Mononuclear cell (primary cell): ENCODE data around the gene PCYT1A. TPM values are rescaled to one million over a fixed set of nuclear protein-coding genes. Genes with fewer than 3 reads are reported as not detected.
"Not testable (repeated sequence)": the region's sequence is repeated elsewhere in the genome, so short reads cannot be mapped to it uniquely, and the experiment has no call there.

Source experiments
- H3K27me3 ChIP-seq: 2 replicates; pipeline ENCODE4 v1.6.0; 2011; ENCODE audit warnings: low read length, control low read depth; ENCODE audit not compliant: insufficient read depth
- H3K4me1 ChIP-seq: 2 replicates; pipeline ENCODE4 v1.5.1; 2011; ENCODE audit warnings: mild to moderate bottlenecking, low read length, control low read depth; ENCODE audit not compliant: insufficient read depth
- H3K4me3 ChIP-seq: 2 replicates; pipeline ENCODE4 v1.5.1; 2011; ENCODE audit warnings: mild to moderate bottlenecking, low read length, moderate library complexity
- H3K9me3 ChIP-seq: 2 replicates; pipeline ENCODE4 v1.5.1; 2011; ENCODE audit warnings: low read depth, mild to moderate bottlenecking, control low read depth, low read length
- total RNA-seq: library from RNA; depleted of rRNA; stranded (reverse); fragments of >200 nt; gene quantifications from one replicate; pipeline ENCODE4 v1.2.3, GENCODE V29; 2012

PCYT1A gene
- total RNA-seq, 1 donor, result 73.5 TPM

DNA sequence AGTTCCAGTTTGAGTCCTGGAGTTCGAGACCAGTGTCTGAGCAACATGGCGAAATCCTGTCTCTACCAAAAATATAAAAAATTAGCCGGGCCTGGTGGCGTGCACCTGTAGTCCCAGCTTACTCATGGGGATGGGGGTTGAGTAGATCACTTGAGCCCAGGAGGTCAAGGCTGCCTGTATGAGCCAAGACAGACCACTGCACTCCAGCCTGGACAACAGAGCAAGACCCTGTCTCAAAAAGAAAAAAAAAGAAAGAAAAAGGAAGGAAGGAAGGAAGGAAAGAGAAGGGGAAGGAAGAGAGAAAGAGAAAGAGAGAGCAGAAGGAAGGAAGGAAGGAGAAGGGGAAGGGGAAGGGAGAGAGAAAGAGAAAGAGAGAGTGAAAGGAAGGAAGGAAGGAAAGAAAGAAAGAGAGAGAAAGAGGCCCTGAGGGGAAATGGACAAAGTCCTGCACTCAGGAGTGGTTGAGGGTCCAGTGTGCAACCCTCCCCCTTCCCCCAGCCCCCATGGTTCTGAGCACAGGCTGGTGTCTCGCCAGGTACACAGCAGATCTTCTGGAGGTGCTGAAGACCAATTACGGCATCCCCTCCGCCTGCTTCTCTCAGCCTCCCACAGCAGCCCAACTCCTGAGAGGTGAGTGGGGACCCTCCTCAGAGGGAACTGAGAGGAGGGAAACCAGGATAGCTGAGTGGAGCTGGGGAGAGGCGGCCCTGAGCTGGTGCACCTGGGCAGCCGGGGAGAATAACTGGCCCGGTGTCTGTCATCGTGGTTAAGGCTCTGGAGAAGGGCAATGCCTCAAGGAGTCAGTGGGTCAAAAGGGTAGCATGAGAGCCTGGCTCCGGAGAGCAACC, 70.0 kb downstream of the PCYT1A start:
- Histone ChIP-seq H3K4me1 (peaks cover 34% of the 10 kb centered on the region), H3K27me3 (no peaks in the 10 kb centered on the region)

DNA sequence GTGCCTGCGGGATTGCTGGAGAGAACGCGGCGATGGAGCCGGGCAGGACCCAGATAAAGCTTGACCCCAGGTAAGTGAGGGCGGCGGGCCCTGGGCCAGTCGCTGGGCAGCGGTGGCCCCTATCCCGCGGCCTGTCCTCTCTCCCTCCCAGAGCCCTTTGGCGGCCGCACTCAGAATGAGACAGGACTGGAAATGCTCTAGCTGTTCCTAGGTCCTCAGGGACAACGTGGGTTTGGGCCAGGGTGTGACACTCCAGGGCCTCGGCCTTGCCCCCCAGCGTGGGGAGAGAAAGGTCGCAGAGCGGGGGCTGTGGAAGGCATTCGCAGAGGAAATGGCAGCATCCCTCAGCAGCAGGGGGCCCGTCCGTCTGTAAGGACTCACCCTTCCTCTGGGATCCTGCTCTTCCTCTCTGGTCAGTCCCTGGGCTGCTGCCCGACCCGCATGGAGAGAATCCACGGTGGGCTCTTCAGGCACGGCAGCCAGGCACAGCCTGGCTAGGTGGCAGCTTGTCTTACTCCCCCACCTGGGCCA, 70.8 kb downstream of the PCYT1A start:
- Histone ChIP-seq H3K4me3 (no peak overlapping the region), H3K4me1 (peaks cover 34% of the 10 kb centered on the region), H3K9me3 (no peaks in the 10 kb centered on the region), H3K27me3 (no peaks in the 10 kb centered on the region)

More for the DNA sequence above, 70.0 kb downstream of the PCYT1A start:
- no peak overlapping the region for H3K4me3 ChIP-seq
- no peaks in the 10 kb centered on the region for H3K9me3 ChIP-seq

DNA sequence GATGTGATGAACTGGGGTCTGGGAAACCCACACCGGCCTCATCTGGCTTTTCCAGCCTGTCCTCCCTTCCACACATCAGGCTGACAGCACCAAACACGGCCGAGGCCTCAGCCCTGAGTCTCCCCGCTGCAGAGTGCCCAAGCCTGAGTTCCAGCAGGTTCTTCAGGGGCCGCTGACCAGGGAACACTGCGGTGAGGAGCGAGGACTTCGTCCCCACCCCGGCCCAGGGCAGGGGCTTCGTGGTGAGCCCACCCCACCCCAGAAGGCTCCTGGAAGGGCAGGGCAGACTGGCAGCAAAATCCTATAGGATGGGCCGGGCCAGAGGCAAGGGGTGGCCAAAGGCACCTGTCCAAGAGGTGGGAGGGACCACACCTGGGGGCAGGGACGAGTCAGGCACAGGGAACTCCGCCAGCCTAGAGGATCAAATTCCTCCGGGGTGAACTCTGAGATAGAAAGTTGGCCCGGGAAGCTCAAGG, 71.4 kb downstream of the PCYT1A start, which contains the start of gene SLC51A:
Gene SLC51A (plus strand): TSS at position 446 of the 476 bp plus-strand sequence. CDS start 179 bp downstream, outside the sequence.
- H3K4me3 ChIP-seq, result no peak within 1 kb of the TSS
- no peaks in the 10 kb centered on the region for H3K27me3 ChIP-seq
- H3K9me3 ChIP-seq, result no peaks in the 10 kb centered on the region
- peaks cover 31% of the 10 kb centered on the region for H3K4me1 ChIP-seq

DNA sequence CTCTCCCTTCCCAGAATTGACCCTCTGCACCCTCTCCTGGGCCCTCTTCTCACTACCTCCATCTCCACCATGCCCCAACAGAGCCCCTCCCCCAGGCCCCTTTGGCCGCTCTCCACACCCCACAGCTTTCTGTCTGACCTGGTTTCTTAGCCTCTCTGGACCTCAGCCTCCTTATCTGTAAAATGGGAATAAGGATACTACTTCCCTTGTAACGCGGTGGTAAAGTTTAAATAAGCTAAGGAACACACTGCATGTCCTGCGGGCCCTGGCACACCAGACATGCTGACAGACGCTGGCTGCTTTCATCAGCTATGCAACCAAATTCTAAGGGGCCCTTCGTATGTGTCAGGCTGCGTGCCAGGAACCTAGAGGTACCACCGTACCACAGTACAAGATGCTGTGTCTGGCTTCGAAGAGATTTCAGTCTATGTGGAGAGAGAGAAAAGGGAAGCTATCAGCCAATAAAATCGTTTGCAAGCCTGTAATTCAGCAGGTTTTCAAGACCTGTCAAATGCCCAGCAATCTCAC, 72.0 kb downstream of the PCYT1A start:
- Histone ChIP-seq H3K4me1 (peaks cover 27% of the 10 kb centered on the region), H3K27me3 (no peaks in the 10 kb centered on the region), H3K9me3 (no peaks in the 10 kb centered on the region), H3K4me3 (no peak overlapping the region)

DNA sequence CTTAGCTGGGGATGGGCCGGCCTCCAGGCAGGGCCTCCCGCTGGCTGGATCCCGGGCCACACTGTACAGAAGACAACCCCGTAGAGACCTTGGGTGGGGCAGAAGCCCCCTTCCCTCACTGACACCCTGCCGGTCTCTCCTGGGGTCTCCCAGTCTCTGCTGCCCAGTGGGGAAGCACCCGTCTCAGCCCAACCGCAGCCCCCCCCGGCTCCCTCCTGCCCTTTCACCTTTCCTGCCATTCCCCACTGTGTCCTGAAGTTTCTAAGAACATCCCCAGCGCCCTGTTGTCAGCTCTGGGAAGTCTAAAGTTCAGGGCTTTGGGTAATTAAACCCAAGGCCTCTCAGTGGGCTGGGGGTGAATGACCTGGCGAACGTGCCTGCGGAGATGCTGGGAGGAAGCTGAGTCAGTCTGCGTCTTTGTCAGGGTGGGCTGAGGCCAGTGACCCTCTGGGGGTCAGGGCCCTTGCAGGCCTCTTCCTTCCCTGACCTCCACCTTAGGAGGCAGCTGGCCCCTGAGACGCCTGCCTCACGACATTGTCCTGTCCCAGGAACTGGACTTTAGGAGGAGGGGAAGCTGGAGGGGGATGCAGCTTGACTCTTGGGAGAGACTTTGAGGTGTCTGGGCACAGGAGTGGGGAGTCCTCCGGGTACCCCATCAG, 72.6 kb downstream of the PCYT1A start:
- no peaks in the 10 kb centered on the region for H3K27me3 ChIP-seq

DNA sequence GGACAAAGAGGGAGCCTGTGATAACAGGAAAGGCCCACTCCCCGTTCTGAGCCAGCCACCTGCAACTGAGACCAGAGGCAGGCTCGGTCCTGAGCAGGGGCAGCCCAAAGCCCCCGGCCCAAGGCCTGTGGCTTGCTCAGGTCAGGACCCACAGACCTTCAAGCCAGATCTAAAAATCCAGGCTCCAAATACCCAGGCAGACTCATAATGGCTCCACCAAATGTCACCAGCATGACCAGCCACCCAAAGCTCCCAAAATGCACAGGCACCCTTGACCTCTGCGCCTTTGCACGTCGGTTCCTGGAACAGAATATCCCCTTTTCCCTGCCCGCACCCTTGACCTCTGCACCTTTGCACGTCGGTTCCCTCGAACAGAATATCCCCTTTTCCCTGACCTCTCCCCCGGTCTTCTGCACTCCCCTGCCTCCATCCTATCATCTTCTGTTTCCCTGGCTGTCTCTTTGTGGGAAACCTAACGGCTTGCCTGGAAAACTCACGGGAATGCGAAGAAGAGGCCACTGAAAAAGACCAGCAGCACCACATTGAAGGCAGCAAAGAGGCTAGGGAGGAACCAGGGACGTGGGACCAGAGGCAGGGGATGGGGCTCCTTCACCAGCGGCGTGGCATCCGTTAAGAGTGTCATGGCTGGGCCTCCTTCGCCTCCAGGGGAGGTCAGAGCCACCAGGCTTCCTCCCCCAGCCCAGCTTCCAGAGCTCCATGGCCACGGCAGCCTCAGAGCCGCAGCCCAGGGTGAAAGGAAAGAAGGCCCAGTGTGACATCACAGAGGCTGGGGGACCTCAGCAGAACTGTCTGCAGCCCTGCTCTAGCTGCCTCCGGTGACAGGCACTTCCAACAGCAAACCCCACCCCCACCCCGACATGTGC, 76.6 kb downstream of the PCYT1A start, which contains the start of gene ZDHHC19:
Gene ZDHHC19 (minus strand): TSS at position 728 of the 884 bp plus-strand sequence. CDS start 85 bp downstream, at position 643.
- no peaks in the 10 kb centered on the region for H3K9me3 ChIP-seq
- peaks cover 8% of the 10 kb centered on the region for H3K4me1 ChIP-seq
- H3K4me3 ChIP-seq, result no peak within 1 kb of the TSS
- no peaks in the 10 kb centered on the region for H3K27me3 ChIP-seq

More for the DNA sequence above, 72.6 kb downstream of the PCYT1A start:
- Histone ChIP-seq H3K4me1 (peaks cover 21% of the 10 kb centered on the region), H3K4me3 (no peak overlapping the region), H3K9me3 (no peaks in the 10 kb centered on the region)

DNA sequence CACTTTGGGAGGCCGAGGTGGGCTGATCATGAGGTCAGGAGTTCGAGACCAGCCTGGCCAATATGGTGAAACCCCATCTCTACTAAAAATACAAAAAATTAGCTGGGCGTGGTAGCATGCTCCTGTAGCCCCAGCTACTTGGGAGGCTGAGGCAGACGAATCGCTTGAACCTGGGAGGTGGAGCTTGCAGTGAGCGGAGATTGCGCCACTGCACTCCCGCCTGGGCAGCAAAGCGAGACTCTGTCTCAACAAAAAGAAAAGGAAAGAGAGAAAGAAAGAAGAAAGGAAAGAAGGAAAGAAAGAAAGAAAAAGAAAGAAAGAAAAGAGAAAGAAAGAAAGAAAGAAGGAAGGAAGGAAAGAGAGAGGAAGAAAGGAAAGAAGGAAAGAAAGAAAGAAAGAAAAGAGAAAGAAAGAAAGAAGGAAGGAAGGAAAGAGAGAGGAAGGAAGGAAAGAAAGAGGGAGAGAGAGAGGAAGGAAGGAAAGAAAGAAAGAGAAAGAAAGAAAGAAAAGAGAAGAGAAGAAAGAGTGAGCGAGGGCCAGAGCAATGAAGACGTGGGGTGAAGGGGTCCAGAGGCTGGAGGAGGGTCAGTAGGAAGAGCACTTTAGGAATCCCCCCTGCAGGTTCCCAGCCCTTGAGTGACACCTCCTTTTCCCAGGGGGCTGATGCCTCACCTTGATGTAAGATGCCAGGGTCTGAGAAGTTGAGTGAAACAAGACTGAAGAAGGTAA, 77.4 kb downstream of the PCYT1A start:
- not testable (repeated sequence) for H3K27me3 ChIP-seq, H3K9me3 ChIP-seq, H3K4me3 ChIP-seq, H3K4me1 ChIP-seq

DNA sequence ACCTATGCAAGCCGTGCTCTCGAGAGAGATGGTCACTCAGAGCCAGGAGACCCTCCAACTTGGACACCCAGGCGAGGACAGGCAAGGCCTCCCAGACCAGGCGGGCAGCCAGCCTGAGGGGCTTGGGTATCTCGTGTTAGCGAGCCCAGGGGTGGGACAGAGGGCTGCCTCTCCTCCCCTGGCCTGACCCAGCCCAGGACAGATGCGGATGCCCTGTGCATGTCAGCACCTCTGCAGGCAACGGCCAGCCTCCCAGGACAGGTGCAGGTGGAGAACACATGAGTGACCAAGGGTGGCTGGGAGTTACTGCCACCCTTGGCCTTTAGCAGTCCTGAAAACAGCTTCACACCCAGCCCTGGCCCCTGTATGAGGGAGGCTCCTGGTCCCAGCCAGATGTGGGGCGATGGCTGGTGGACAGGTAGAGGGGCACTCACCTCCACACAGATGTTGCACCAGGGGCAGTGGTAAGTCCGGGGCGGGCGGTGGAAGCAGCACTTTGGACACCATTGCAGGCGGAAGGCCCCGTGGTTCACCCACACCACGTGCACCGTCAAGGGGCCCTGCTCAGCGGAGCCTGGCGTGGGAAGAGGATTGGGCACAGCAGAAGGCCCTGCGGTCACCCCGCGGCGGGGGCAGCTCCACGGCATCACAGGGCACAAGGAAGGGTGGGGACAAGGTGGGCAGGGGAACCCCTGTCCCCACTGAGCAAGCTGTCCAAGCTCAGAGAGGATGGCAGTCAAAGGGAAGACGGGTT, 78.4 kb downstream of the PCYT1A start:
- H3K27me3 ChIP-seq, result no peaks in the 10 kb centered on the region
- H3K4me3 ChIP-seq, result no peak overlapping the region
- no peaks in the 10 kb centered on the region for H3K9me3 ChIP-seq
- peaks cover 8% of the 10 kb centered on the region for H3K4me1 ChIP-seq

DNA sequence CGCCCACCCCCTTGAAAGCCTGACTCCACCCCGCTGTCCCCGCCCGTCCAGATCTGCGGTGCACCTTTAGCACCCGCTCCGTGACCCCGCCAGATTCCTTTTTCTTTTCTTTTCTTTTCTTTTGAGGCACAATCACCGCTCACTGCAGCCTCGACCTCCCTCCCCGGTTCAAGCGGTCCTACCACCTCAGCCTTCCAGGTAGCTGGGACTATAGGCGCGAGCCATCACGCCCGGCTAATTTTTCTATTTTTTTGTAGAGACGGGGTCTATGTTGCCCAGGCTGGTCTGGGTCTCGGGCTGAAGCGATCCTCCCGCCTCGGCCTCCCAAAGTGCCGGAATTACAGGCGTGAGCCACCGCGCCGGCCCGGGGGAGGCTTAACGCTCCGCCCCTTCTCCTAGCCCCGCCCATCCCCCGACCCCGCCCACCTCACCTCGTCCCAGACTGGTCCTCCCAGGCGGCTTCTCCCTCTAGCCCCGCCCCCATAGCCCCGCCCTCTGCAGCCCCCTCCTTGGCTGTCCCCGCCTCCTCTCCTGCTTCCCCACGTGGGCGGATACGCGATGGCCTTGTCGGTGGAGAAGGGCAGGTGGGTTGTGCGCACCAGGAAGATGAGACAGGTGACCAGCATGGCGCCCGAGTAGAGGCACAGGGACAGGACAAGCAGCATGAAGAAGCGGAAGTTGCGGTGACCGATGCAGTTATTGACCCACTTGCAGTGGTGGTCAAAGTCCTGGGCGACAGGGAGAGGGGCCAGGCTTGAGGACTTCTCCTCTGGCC, 79.5 kb downstream of the PCYT1A start:
- peaks cover 17% of the 10 kb centered on the region for H3K4me1 ChIP-seq
- no peaks in the 10 kb centered on the region for H3K27me3 ChIP-seq
- no peaks in the 10 kb centered on the region for H3K9me3 ChIP-seq
- peak overlapping the region; percentile 38 for H3K4me3 ChIP-seq

DNA sequence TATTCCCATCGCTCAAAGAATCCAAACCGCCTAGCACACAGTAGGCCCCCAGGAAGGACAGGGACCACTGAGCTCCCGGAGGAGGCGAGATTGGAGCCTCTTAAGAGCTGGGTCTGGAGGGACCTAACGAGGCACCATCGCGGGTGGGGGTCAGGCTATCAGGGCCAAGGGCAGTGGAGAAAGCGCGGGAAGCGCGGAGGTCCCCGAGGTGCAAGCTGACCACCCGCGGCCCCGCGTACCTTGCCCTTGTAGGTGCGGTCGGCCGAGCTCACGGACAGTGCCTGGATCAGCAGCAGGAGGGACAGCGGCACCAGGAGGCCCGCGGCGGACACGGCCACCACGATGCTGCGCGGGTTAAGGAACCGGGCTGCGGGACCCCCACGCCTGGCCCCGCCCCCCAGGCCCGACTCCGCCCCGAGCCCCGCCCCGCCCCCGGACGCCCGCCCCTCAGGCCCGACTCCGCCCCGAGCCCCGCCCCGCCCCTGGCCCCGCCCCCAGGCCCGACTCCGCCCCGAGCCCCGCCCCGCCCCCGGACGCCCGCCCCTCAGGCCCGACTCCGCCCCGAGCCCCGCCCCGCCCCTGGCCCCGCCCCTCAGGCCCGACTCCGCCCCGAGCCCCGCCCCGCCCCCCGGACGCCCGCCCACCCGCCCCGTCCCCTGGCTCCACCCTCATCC, 80.2 kb downstream of the PCYT1A start:
- no peaks in the 10 kb centered on the region for H3K27me3 ChIP-seq
- peaks cover 24% of the 10 kb centered on the region for H3K4me1 ChIP-seq
- H3K4me3 ChIP-seq, result peak overlapping the region; percentile 23
- H3K9me3 ChIP-seq, result no peaks in the 10 kb centered on the region

DNA sequence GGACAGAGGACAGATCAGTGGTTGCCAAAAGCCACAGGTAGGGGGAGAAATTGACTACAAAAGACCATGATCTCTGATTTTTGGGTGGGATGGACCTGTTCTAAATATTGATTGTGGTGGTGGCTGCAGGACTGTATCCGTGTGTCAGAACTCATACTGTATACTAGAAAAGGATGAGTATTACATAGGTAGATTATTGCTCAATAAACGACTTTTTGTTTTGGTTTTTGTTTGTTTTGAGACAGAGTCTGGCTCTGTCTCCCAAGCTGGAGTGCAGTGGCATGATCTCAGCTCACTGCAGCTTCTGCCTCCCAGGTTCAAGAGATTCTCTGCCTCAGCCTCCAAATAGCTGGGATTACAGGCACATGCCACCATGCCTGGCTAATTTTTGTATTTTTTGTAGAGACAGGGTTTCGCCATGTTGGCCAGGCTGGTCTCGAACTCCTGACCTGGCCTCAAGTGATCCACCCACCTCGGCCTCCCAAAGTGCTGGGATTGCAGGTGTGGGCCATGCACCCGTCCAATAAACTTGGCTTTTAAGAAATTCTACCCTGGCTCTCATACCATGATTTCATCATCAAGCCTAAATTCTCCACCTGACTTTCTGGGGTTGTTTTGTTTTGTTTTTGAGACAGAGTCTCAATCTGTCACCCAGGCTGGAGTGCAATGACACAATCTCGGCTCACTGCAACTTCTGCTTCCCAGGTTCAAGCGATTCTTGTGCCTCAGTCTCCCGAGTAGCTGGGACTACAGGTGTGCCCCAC, 81.9 kb downstream of the PCYT1A start:
- H3K4me1 ChIP-seq, result peaks cover 28% of the 10 kb centered on the region
- H3K4me3 ChIP-seq, H3K9me3 ChIP-seq, H3K27me3 ChIP-seq: not testable (repeated sequence)

DNA sequence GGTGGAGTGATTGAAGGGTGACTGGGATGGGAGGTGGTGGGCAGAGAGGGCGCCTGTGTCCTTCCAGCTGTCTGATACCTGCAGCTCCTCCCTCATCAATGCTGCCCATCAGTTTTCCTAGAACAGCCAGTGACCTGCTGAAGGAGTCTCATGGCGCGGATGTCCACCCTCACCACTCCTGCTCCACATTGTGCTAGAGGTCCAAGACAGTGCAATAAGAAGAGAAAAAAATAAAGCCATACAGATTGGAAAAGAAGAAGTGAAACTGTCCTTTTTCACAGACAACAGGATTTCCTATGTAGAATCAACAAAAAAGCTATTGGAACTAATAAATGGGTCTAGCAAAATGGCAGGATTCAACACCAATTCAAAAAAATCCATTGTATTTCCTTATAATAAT, 83.7 kb downstream of the PCYT1A start:
- Histone ChIP-seq H3K27me3 (no peaks in the 10 kb centered on the region), H3K4me1 (peaks cover 28% of the 10 kb centered on the region), H3K4me3 (no peak overlapping the region), H3K9me3 (no peaks in the 10 kb centered on the region)
